HG03432 (cell line): ENCODE data around the gene IKZF5.

Experiments used
- ATAC-seq: cut with Tn5 transposase; IDR thresholded peaks from one replicate; pipeline ENCODE4 v1.9.1; 2021; ENCODE audit warnings: mild to moderate bottlenecking, moderate library complexity; ENCODE audit not compliant: unreplicated experiment

Gene IKZF5

DNA sequence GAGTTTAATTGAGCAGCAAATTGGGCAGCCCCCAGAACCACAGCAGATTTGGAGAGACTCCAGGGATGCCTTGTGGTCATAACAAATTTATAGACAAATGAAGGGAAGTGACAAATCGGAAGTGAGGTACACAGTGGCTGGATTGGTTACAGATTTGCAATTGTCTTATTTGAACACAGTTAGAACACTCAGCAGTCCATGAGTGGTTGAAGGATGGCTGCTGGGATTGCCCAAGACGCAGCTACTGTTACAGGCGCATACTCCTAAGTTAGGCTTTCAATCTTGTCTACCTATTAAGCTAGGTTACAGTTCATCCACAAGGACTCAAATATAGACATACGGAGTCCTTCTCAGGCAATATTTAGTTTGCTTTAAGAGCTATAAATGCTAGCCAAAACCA lies 7.6 kb upstream of the IKZF5 start:
- ATAC-seq = no peak

DNA sequence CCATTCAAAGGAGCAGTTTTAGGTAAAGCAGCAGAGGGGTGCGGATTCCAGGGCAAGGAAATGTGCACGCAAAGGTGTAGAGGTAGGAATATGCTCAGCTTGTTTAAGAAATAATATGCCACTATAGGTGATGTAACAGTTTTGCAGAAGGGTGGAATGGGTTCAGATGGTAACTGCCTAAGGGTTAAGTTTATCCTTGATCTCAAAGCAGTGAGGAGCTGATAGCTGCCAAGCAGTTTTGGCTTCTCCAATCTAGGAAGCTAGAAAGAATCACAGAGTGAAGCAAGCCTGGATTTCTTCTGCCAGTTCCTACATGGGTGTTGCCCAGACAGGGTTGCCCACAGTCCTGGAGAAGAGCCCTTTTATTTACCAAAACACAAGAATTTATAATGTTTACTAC lies 6.2 kb upstream of the IKZF5 start:
- no peak for ATAC-seq

DNA sequence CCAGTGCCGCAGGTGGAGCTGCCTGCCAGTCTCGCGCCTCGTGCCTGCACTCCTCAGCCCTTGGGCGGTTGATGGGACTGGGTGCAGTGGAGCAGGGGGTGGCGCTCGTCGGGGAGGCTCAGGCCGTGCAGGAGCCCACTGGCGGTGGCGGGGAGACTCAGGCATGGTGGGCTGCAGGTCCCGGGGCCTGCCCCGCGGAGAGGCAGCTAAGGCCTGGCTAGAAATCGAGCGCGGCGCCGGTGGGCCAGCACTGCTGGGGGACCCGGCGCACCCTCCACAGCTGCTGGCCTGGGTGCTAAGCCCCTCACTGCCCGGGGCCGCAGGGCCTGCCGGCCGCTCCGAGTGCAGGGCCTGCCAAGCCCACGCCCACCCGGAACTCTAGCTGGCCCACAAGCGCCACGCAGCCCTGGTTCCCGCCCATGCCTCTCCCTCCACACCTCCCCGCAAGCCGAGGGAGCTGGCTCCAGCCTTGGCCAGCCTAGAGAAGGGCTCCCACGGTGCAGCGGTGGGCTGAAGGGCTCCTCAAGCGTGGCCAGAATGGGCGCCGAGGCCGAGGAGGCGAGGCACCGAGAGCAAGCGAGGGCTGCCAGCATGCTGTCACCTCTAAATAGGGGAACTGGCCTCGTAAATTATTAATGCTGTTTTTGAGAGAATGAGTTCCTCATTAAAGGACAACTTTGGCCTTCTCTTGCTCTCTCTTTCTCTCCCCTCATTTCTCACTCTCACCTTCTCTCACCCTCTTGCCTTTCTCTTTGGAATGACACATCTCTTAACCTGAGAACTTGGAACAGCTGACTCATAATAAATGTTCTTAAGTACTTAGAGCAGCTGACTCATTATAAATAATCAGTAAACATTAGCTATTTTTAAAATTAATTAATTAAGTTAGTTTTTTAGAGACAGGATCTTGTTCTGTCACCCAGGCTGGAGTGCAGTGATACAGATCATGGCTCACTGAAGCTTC lies 5.1 kb upstream of the IKZF5 start:
- ATAC-seq = no peak

DNA sequence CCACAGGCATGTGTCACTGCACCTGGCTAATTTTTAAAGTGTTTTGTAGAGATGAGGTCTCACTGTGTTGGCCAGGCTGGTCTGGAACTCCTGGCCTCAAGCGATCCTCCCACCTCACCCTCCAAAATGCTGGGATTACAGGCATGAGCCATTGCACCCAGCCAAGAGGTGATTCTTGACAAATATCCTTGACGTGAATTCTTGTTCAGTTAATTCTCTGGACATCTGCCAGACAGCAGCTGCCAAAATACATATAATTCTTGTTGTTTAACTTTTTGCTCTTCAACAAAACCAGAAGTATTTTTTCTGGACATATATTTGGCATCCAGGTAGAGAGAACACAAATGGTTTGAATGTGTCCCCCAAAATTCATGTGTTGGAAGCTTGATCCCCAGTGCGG lies 3.4 kb upstream of the IKZF5 start:
- no peak for ATAC-seq

DNA sequence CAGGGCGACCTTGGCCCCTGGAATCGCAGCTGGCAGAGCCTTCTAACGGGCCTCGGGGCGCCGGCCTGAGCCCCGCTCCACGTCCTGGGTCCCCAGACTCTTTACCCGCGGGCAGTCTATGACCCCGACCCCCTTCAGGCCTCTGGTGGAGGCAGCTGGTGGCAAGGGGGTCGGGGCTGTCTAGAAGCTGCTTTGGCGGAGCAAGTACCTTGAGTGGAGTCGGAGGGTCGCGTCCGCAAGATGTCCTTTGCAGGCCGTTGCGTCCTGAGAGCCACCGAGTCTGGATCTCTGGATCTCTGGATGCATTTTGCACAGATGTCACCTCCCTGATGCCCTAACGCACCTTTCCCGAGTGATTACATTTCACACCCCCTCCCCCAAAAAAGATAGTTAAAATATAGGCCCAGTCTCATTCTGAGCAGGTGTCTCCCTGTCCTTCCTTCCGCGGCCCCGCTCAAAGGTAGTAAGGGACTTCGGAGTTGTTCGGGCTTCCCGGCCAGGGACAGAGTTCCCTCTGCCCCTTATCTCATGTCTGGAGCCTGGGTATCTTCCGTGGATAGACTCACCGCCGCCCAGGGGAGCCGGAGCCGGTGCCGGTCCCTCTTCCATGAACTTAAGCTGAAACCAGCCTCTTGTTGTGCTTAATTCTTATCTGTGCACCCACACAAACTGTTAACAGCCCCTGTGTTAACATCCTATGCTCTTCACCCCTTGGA lies 668 bp upstream of the IKZF5 start:
- peak; percentile 34 for ATAC-seq

DNA sequence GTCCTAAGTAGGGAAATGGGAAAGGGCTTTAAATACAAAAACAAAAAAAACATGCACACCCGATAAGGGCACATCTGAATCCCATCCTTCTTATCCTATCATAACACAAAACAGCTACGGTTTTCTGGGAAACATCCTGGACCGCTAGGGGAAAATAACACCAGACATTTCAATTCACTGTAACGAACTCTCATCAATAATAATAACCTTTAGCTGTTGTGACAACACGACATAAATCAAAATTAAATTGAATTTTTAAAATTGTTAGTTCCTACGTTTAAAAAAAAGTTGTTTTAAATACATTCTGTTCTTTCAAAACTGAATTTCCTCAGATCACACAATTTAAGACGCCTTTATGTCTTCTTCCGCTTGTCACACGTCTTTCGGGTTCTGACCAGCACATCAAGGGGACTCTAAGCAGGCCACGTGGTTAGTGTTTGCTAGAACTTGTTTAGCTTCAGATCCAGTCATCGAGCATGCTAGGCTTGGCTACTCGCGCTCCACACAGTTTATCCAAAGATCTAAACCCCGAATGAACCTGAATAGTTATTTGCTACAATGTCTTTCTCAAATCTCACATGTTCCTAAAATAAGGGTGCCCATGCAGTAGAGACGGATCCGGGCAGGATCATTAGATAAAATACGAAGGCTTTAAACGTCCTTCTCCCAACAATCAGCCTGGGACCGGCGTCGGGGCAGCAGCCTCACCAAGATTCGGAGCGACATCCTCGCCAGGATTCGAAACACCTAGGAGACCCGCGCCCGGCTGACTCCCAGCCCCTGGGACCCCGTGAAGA lies 839 bp downstream of the IKZF5 start:
- ATAC-seq = peak; percentile 36

DNA sequence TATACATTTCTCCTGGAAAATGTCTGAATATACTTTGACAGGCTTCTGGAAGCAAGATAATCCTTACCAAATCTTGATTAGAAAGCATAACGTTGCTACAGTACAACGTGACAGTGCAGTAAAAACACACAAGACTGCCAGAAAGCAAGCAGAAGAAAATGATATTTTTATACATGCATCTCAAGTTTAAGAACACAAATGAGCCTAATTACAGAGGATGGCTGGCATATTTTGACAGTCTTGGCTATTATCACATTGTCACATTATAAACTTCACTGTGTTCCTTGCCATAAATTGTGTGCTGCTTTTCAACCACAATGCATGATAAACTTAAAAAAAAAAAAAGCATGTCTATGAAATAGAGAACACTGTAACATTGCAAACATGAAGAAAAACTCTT lies 4.3 kb downstream of the IKZF5 start:
- ATAC-seq = no peak

DNA sequence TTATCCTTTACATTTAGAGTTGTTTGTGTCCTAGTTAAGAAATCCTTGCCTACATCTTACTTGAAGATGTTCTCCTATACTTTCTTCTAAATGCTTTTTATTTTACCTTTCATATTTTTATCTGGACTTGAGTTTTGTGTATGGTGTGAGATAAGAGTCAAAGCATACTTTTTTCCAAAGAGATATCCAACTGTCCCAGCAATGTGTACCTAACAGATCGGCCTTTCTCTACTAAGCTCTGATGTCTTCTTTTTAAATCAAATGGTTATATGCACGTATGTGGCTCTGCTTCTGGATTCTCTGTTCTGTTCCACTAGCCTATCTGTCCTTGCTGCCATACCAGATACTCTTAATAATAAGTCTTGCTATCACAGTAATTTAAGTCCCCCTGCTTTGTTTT lies 7.2 kb downstream of the IKZF5 start:
- ATAC-seq = no peak

DNA sequence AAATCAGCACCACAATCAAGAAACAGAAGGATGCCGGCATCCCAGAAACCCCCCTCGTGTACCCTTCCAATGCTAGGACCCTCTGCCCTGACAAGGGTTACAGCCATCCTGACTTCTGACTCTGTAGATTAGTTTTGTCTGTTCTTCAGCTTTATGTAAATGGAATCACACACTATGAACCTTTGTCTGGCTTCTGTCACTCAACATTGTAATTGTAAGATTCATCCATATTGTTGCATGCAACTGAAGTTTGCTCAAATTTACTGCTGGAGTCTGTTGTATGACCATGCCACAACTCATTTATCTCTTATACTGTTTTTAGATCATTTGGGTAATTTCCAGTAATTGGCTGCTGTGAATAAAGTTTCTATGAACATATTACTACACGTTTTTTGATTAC lies 8.4 kb downstream of the IKZF5 start:
- ATAC-seq = no peak

DNA sequence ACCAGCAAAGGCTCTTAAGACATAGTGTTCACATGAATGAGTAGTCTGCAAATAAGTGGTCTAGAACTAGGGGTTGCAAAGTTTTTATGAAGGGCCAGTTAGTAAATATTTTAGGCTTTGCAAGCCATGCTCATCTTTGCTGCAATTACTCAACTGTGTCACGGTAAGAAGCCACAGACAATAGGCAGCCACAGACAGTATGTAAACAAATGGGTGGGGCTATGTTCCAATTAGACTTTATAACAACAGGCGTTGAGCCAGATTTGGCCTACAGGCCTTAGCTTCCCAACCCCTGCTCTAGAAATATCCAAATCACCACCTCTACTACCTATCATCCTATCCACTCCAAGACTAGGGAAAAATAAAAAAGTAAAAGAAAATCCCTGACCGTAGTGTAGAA lies 9.2 kb downstream of the IKZF5 start:
- ATAC-seq = peak; percentile 45

DNA sequence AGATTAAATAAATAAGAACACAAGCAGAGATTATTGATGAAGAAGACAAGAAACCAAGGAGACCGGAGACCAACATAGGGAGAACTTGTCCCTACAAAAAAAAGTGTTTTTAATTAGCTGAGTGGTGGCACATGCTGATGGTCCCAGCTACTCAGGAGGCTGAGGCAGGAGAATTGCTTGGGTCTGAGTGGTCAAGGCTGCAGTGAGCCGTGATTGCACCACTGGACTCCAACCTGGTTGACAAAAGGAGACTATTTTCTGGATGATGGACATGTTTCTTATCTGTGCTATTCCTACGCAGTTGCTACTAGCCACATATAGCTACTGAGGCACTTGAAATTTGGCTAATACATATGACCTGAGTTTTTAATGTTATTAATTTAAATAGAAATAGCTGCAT lies 9.7 kb downstream of the IKZF5 start:
- ATAC-seq = no peak

DNA sequence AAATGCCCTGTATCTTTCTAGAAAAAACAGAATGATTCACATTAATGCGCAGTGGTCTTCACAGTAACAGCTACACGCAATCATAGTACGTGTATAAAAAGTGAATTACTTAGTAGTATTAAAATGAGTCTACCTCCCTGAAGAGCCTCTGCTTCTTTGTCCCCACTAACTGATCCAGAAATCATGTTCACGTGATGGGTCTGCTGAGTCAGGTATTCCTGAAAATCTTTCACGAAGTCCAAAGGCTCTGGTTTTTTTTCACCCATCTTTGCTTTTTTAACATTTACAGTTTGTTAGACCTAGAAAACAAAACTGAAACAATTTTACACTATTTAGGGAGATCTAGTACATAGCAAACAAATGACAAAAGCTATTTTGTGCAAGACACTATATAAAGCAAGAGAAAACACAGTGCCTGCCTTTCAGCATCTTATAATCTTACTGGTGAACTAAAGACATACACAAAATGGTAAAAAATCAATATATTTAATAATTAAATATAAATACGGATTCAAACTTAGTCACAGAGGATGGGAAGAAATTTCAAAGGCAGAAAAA lies 10.2 kb downstream of the IKZF5 start:
- ATAC-seq = no peak

DNA sequence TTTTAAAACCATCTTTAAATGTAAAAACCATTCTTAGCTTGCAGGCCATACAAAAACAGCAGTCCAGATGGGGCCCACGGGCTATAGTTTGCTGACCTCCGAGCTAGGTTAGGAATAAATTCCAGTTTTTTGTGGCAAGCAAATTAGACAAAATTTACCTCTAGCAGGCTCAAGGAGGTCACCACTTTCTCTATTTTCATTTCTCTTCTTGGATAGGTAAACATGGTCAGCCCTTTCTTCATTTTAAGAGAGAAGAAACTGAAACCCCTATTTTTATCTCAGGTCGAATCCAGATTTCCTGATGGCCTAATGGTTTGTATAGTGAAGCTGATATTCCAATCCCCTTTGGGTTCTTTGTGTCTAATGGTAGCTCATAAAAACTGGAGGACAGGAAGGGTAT lies 10.7 kb downstream of the IKZF5 start:
- no peak for ATAC-seq

DNA sequence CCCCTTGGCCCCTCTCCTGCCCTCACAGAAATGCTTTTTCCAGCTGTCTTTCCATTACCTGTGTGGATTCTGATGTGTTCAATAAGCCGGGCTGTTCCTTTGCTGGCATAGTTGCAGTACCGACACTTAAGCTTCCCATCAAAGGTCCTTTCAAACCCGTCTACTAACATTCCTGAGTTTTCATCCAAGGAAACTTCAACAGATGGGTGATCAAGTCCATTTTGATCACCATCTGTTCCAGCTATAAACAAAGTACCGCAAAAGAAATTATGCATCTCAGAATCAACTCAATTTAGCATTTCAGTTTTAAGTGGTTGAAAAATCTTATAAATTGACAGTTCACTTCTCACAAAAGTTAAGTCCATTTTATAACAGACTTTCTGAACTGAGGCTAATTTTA lies 12.7 kb downstream of the IKZF5 start:
- ATAC-seq = no peak

DNA sequence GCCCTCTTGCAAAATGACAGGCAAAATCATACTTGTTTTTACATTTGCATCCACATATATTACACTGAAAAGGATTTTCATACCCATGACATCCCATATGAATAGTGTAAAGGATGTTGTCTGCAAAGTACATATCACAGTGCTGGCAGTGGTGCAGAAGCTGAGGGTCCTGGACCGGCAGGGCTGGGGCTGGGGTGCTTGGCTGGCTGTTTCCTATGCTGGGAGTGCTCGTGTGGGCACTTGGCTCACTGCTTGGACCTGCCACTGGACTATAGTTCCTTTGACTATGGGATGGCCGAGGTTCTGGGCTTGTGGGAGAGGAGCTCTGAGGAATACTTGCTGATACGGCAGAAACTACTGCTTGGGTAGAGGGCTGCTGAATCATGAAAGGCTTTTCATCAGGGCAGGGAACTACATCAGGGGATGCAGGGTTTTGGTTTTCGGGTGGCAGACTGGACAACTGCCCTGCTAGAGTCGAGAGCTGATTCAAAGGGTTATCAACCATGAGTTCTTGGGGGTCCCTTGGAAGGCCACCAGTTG lies 14.7 kb downstream of the IKZF5 start:
- ATAC-seq = no peak

DNA sequence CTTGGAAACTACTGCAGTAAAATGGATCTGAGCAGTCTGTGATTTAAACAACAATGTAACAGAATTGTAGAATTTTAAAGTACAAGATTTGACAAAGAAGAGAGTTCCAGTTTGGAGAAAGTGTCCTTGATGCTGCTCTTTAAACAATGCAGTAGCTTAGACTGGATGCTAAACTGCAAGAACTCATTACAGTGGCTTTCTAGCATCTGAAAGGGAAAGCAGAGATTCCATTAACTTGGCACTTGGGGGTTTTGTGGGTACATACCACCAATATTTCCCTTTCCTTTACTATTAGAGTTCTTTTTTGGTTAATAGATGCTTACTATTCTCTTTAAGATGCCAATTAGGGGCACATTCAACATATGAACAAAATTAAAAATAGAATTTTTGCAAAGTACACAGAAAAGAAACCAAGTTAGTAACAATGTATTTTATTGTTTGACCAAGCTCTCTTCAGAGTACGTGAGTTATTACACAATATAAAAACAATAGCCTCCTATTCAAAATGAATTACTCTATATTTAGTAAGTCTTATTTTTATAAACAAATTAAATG lies 16.5 kb downstream of the IKZF5 start:
- ATAC-seq = no peak

DNA sequence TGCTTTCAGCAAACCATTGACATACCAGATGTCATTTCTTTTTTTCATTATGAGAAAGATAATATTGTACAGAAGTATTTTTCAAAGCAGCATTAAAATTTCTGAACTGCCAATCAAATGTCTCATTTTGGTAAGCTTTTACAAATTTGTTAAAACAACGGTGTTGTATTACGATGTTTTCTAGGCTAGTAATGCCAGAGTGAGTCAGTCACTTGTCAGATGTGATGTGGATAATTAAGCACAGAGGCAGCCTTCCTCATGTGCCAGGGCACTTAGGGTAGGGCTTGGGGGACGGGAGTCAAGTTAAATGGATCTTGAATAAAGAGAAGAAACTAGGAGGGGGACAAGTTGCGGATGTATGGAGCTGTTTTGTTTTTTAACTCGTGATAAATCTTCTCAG lies 18.3 kb downstream of the IKZF5 start:
- no peak for ATAC-seq

DNA sequence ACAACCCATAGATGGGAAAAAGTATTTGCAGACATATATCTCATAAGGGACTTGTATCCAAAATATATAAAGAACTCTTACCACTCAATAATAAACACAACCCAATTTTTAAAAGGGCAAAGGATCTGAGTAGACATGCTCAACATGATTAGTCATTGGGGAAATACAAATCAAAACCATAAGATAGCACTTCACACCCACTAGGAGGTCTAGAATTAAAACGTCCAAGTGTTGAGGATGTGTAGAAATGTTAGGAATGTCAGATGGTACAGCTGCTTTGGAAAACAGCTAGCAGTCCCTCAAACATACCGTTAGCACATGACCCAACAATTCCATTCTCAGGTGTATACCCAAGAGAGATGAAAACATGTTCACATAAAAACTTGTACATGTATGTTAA lies 20.1 kb downstream of the IKZF5 start:
- ATAC-seq = no peak

DNA sequence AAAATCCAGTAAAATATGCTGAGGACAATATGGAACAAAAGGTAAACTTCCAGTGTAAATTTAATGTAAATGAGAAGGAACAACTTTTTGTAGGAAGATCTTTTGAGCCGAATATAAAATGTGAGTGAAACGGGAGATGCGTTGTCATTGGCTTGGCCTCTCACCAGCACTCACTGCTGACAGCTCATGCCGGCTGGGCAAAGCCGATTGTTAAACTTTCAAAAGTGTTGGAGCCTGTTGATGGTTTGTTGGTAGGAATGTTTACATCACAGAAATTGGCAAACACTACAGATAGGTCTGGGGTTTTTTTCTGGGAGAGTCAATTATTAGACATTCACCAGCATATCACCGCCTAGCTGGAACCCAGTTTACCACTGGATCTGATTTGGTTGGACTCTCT lies 22.3 kb downstream of the IKZF5 start:
- ATAC-seq = no peak

DNA sequence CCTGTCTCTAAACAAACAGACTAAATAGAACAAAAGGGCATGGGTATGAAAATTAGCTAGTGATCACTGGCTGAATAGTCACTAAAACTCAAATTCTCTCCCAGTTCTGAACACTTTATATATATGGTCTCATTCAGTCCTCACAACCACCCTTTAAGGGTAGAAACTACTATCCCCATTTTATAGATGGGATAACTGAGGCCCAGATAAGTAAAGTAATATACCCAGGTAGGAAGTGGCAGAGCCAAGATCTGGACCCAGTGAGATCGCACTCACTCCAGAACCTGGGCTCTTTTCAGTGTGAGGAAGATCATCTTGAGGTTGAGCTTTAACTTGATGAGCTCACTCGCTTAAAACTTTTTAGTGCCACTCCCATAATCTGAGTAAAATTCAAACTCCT lies 23.9 kb downstream of the IKZF5 start:
- no peak for ATAC-seq

DNA sequence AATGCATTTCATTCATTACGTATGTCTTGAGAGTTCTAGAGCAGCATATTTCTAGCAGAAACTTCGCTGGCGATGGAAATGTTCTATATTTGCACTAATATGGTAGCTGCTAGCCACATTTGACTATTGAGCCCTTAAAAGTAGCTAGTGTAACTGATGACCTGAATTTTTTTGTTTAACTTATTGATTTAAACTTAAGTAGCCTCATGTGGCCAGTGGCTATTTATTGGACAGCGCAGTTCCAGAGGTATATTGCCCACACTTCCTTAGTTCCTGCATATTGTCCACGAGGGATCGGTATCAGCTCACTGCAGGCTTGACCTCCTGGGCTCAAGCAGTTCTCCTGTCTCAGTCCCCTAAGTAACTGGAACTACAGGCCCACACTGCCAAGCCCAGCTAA lies 24.7 kb downstream of the IKZF5 start:
- ATAC-seq = no peak
